Omental fat pad (tissue), 4 donors: ENCODE data around the gene TAF3. TPM values are rescaled to one million over a fixed set of nuclear protein-coding genes. Genes with fewer than 3 reads are reported as not detected.

ENCODE experiments used
- ATAC-seq: fragments of 150-250 bp; one replicate; pipeline ENCODE4 v1.9.1; 2016; ENCODE audit warnings: mild to moderate bottlenecking, moderate library complexity; ENCODE audit not compliant: low FRiP score
- DNase-seq: peaks from one replicate; pipeline ENCODE4 v3.0.0-alpha.2; 2019; ENCODE audit warnings: low spot score
- CTCF ChIP-seq, 3 donors: fragments of 450-650 bp; IDR thresholded peaks; one replicate each; pipeline ENCODE4 v1.5.1; 2016 to 2017; ENCODE audit warnings: antibody characterized with exemption in 3 of 3, mild to moderate bottlenecking in 3 of 3, moderate library complexity in 2 of 3
- total RNA-seq, 4 donors: library from RNA; depleted of rRNA; stranded (reverse); fragments of >200 nt; gene quantifications; one replicate each; pipeline ENCODE4 v1.1.0, GENCODE V29; 2016

TAF3 gene
- total RNA-seq, 4 donors from 2014 or later: 4.9 to 8.8 (median 6.4) TPM

- no peak for ATAC-seq
- no peak for DNase-seq
- TF ChIP-seq CTCF (IDR thresholded peaks at IDR 0.05): no peak
Observed at GRCh38 chr10:7950981-7951847, 132.9 kb downstream of the TAF3 start.

GRCh38 chr10:7952266-7952665 lies 134.0 kb downstream of the TAF3 start:
- ATAC-seq (no peak), DNase-seq (no peak)
- no peak for TF ChIP-seq CTCF (IDR thresholded peaks at IDR 0.05)

GRCh38 chr10:7953447-7953846 lies 135.1 kb downstream of the TAF3 start:
- ATAC-seq (no peak), DNase-seq (no peak)
- TF ChIP-seq CTCF (IDR thresholded peaks at IDR 0.05): no peak

- ATAC-seq: no peak
- DNase-seq: no peak
- TF ChIP-seq CTCF (IDR thresholded peaks at IDR 0.05): no peak
Observed at GRCh38 chr10:7955446-7955845, 137.1 kb downstream of the TAF3 start.

- DNase-seq (no peak), ATAC-seq (no peak)
- no peak for TF ChIP-seq CTCF (IDR thresholded peaks at IDR 0.05)
Observed at GRCh38 chr10:7956508-7956907, 138.2 kb downstream of the TAF3 start.

GRCh38 chr10:7957591-7957990 lies 139.3 kb downstream of the TAF3 start:
- no peak for TF ChIP-seq CTCF (IDR thresholded peaks at IDR 0.05)
- no peak for ATAC-seq
- DNase-seq: no peak

GRCh38 chr10:7958442-7958841 lies 140.1 kb downstream of the TAF3 start:
- DNase-seq: no peak
- no peak for ATAC-seq
- no peak for TF ChIP-seq CTCF (IDR thresholded peaks at IDR 0.05)
